Gastrocnemius medialis (tissue), 4 donors: ENCODE measurements around the gene KLK11. TPM values are rescaled to one million over a fixed set of nuclear protein-coding genes. Genes with fewer than 3 reads are reported as not detected.

ENCODE experiments used
- ATAC-seq, 2 donors: fragments of 150-250 bp; one replicate each; pipeline ENCODE4 v1.9.1; 2016
- DNase-seq, 2 donors: peaks; one replicate each; pipeline ENCODE4 v3.0.0-alpha.2; 2019
- H3K27ac ChIP-seq, 4 donors: fragments of 200-600 bp; sonication (generic); 1 replicate in 1 of 4; 2 replicates in 3 of 4; pipeline ENCODE4 v1.5.1; 2016 to 2018; ENCODE audit warnings: mild to moderate bottlenecking in 2 of 4, moderate library complexity in 1 of 4
- H3K27me3 ChIP-seq, 3 donors: fragments of 200-600 bp; sonication (generic) in 2 of 3; 1 replicate in 1 of 3; 2 replicates in 2 of 3; pipeline versions ENCODE4 v1.5.1 to v1.6.0; 2016 to 2019; ENCODE audit warnings: mild to moderate bottlenecking in 1 of 3, moderate library complexity in 1 of 3
- H3K36me3 ChIP-seq, 2 donors: fragments of 200-600 bp; sonication (generic) in 1 of 2; one replicate each; pipeline ENCODE4 v1.5.1; 2017 to 2018
- H3K4me1 ChIP-seq, 2 donors: fragments of 200-600 bp; sonication (generic) in 1 of 2; one replicate each; pipeline ENCODE4 v1.5.1; 2016 to 2017; ENCODE audit warnings: mild to moderate bottlenecking in 2 of 2
- H3K4me3 ChIP-seq, 4 donors: fragments of 200-600 bp; sonication (generic) in 3 of 4; 1 replicate in 1 of 4; 2 replicates in 3 of 4; pipeline ENCODE4 v1.5.1; 2016 to 2019; ENCODE audit warnings: mild to moderate bottlenecking in 2 of 4
- H3K9me3 ChIP-seq, 3 donors: fragments of 200-600 bp; sonication (generic) in 2 of 3; 1 replicate in 1 of 3; 2 replicates in 2 of 3; pipeline ENCODE4 v1.5.1; 2016 to 2019
- CTCF ChIP-seq, 5 experiments: fragments of 450-650 bp in 3 of 5; fragments of 200-600 bp in 2 of 5; sonication (generic) in 2 of 5; IDR thresholded peaks in 4 of 5; conservative IDR thresholded peaks in 1 of 5; 1 replicate in 4 of 5; 2 replicates in 1 of 5; pipeline ENCODE4 v1.5.1; 2016 to 2019; ENCODE audit warnings: antibody characterized with exemption in 5 of 5, mild to moderate bottlenecking in 3 of 5, moderate library complexity in 3 of 5
- POLR2A ChIP-seq, 2 donors: fragments of 450-650 bp; IDR thresholded peaks; one replicate each; pipeline ENCODE4 v1.6.1; 2017; ENCODE audit warnings: antibody characterized with exemption in 2 of 2, mild to moderate bottlenecking in 2 of 2, moderate library complexity in 2 of 2
- in situ Hi-C, 4 donors: fragments of 200-750 bp; cut with MboI; loops; one replicate each; pipeline versions ENCODE4 v1.15.0 to v1.8.0; 2017; ENCODE audit warnings: low sequenced_read_pairs in 4 of 4
- intact Hi-C: fragments of 100-400 bp; cut with DNase I; formaldehyde crosslinking; loops from one replicate; pipeline ENCODE4 v1.15.1; 2023; ENCODE audit warnings: low total_unique reads
- total RNA-seq, 4 donors: library from RNA; depleted of rRNA; stranded (reverse); fragments of >200 nt; gene quantifications; one replicate each; pipeline versions ENCODE4 v1.1.0 to v1.2.3, GENCODE V29; 2016

The KLK11 gene
- total RNA-seq, 4 donors from 2014 or later: not detected

DNA sequence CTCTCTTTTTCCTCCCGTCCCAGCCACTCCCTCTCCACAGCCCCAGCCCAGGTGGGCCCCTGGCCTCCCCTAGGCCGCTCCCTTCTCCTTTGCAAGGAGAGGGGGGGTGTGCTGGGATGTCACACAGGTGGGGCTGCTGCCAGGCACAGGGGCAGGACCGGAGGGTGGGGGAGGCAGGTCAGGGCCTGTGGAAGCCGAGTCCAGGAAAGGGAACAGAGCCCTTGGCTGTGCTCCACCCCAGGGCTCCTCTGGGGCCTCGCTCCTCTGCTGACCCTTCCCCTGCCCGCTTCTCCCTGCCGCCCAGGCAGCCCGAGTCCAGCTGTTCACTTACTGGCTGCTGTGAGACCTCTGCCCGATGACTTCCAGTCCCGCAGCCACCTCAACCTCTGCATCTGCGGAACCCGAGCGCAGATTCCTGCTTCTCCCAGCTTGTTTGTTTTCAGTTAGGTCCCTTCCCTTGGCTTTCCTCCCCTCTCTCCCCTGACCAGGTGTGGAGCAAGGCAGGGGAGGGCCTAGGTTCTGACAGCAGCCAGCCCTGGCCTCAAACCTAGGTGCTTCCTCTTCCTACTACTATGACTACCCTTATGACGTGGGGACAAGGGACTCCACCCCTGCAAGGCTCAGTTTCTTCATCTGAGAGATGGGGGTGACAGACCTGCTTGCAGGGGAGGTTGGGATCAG lies 850 bp upstream of the KLK11 start:
- in situ Hi-C loops: no loop called here
- H3K9me3 ChIP-seq: no peaks in the 10 kb centered on the region
- no peaks in the 10 kb centered on the region for H3K36me3 ChIP-seq
- peaks cover 0 to 2% (median 0%) of the 10 kb centered on the region in 3 donors for H3K27me3 ChIP-seq
- no peak overlapping the region for H3K4me3 ChIP-seq
- intact Hi-C loops: no loop called here
- no peak for ATAC-seq
- H3K27ac ChIP-seq: no peak overlapping the region
- TF ChIP-seq POLR2A (IDR thresholded peaks at IDR 0.05): no peak
- no peak for TF ChIP-seq CTCF (IDR thresholded peaks at IDR 0.05 in 4 of 5, conservative IDR thresholded peaks at IDR 0.05 in 1 of 5)
- H3K4me1 ChIP-seq: no peaks in the 10 kb centered on the region
- DNase-seq: no peak

DNA sequence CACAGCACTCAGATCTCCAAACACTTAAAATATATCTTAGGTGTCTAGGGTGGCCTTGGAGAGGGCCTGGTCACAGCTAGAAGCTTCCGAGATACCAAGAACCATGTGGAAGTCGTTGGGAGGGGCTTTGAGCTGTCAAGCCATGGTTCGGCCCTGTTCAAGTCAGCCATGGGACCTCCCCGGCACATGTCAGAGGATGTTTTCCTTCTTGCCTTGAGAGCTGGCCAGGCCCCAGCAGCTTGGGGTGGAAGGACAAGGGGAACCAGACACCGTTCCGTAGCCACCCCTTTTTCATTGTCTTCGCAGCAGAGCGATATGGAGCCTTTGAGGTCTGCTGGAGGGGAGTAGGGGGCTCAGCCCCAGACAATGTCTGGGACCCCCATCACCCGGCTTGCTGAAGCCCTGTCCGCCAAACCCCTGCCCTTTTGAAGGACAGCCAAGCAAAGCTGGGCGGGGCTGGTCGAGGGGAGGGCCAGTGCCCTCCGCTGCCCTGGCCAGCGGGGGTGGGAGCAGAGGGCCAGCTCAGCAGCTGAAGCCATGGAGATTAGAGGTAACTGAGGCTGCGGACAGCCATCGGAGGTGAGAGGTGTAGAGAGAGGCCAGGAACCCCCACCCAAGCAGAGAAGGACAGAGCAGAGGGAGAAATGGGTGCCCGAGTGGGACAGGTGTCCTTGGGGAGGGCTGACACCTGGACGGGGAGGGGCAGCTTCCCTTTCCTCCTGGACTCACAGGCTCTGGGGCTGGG lies 435 bp downstream of the KLK11 start:
- peaks cover 0 to 2% (median 0%) of the 10 kb centered on the region in 3 donors for H3K27me3 ChIP-seq
- H3K27ac ChIP-seq: no peak overlapping the region
- peak overlapping the region in 1 of 4 donors; percentile 3 for H3K4me3 ChIP-seq
- no peaks in the 10 kb centered on the region for H3K9me3 ChIP-seq
- TF ChIP-seq CTCF (IDR thresholded peaks at IDR 0.05 in 4 of 5, conservative IDR thresholded peaks at IDR 0.05 in 1 of 5): no peak
- no peak for TF ChIP-seq POLR2A (IDR thresholded peaks at IDR 0.05)
- in situ Hi-C loops: no loop called here
- DNase-seq (no peak), ATAC-seq (no peak)
- no peaks in the 10 kb centered on the region for H3K4me1 ChIP-seq
- H3K36me3 ChIP-seq: no peaks in the 10 kb centered on the region
- intact Hi-C loops: no loop called here

DNA sequence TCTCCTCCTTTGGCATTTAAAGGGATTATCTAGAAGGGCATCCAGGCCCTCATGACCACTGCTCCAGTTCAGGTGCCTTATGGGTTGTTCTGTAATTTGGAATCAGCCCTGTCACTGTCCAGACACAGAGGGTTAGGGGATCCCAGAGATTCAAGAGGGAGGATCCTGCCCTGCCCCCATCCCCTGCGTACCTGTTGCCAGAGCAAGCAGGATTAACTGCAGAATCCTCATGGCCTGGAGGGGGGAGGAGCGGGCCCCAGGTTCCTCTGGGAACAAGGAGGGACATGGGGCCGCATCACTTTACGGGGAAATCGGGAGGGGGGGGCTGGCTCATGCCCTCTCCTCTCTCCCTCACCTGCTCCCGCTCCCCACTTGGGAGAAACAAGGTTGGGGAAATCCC lies 1.0 kb downstream of the KLK11 start:
- DNase-seq: no peak

DNA sequence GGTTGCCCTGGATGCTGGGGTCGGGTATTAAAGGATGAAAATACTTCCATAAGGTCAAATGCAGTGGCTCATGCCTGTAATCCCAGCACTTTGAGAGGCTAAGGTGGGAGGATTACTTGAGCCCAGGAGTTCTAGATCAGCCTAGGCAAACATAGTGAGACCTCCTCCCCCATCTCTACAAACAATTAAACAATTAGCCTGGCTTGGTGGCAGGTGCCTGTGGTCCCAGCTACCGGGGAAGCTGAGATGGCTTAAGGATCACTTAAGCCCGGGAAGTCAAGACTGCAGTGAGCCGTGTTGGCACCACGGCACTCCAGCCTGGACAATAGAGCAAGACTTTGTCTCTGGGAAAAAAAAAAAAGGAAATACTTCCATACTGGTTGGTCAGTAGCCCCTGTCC lies 1.5 kb downstream of the KLK11 start:
- intact Hi-C loops (no loop called here), in situ Hi-C loops (no loop called here)
- H3K27ac ChIP-seq: no peak overlapping the region
- no peak overlapping the region for H3K4me3 ChIP-seq
- TF ChIP-seq CTCF (IDR thresholded peaks at IDR 0.05 in 4 of 5, conservative IDR thresholded peaks at IDR 0.05 in 1 of 5) (no peak), POLR2A (IDR thresholded peaks at IDR 0.05) (no peak)
- ATAC-seq (no peak), DNase-seq (no peak)
- no peaks in the 10 kb centered on the region for H3K36me3 ChIP-seq
- H3K27me3 ChIP-seq: peaks cover 0 to 3% (median 0%) of the 10 kb centered on the region in 3 donors
- H3K9me3 ChIP-seq: no peaks in the 10 kb centered on the region
- H3K4me1 ChIP-seq: no peaks in the 10 kb centered on the region

More for the DNA sequence above, 1.0 kb downstream of the KLK11 start:
- no peak for ATAC-seq
- intact Hi-C loops: no loop called here
- Histone ChIP-seq H3K36me3 (no peaks in the 10 kb centered on the region), H3K9me3 (no peaks in the 10 kb centered on the region), H3K4me1 (no peaks in the 10 kb centered on the region), H3K27me3 (peaks cover 0 to 2% (median 0%) of the 10 kb centered on the region in 3 donors), H3K4me3 (no peak overlapping the region), H3K27ac (no peak overlapping the region)
- TF ChIP-seq POLR2A (IDR thresholded peaks at IDR 0.05) (no peak), CTCF (IDR thresholded peaks at IDR 0.05 in 4 of 5, conservative IDR thresholded peaks at IDR 0.05 in 1 of 5) (no peak)
- in situ Hi-C loops: no loop called here
